MM.1S (cell line): Measurements from ENCODE around the gene TMEM131.

Experiments
- EZH2phosphoT487 ChIP-seq: fragments of 300-600 bp; sonication (generic); IDR thresholded peaks from 2 replicates; pipeline ENCODE4 v1.6.1; 2018; ENCODE audit warnings: antibody characterized with exemption, low read length
- TF ChIP-seq, protein P1 (sequence below): fragments of 300-600 bp; sonication (generic); IDR thresholded peaks from 2 replicates; pipeline ENCODE4 v1.5.1; 2016; ENCODE audit warnings: antibody characterized with exemption, low read length, mixed read lengths

DNA sequence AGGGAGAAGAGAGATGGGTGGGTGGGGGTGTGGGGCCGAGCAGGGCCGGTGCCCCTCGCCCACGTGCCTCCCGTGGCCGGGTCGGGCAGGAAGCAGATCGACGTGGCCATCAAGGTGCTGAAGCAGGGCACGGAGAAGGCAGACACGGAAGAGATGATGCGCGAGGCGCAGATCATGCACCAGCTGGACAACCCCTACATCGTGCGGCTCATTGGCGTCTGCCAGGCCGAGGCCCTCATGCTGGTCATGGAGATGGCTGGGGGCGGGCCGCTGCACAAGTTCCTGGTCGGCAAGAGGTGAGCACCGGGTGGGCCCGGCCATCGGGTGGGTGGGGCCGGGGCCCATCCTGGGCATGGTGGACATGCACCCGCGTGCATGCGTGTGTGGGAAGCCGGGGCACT, 260.6 kb downstream of the TMEM131 start:
- TF ChIP-seq, protein P1, sequence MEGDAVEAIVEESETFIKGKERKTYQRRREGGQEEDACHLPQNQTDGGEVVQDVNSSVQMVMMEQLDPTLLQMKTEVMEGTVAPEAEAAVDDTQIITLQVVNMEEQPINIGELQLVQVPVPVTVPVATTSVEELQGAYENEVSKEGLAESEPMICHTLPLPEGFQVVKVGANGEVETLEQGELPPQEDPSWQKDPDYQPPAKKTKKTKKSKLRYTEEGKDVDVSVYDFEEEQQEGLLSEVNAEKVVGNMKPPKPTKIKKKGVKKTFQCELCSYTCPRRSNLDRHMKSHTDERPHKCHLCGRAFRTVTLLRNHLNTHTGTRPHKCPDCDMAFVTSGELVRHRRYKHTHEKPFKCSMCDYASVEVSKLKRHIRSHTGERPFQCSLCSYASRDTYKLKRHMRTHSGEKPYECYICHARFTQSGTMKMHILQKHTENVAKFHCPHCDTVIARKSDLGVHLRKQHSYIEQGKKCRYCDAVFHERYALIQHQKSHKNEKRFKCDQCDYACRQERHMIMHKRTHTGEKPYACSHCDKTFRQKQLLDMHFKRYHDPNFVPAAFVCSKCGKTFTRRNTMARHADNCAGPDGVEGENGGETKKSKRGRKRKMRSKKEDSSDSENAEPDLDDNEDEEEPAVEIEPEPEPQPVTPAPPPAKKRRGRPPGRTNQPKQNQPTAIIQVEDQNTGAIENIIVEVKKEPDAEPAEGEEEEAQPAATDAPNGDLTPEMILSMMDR: no peak
- TF ChIP-seq EZH2phosphoT487: no peak
